GM21423 (cell line): ENCODE measurements around the gene USH1C.

Experiments
- ATAC-seq: cut with Tn5 transposase; IDR thresholded peaks from one replicate; pipeline ENCODE4 v1.9.1; 2021; ENCODE audit warnings: mild to moderate bottlenecking, moderate library complexity; ENCODE audit not compliant: unreplicated experiment

The USH1C gene

DNA sequence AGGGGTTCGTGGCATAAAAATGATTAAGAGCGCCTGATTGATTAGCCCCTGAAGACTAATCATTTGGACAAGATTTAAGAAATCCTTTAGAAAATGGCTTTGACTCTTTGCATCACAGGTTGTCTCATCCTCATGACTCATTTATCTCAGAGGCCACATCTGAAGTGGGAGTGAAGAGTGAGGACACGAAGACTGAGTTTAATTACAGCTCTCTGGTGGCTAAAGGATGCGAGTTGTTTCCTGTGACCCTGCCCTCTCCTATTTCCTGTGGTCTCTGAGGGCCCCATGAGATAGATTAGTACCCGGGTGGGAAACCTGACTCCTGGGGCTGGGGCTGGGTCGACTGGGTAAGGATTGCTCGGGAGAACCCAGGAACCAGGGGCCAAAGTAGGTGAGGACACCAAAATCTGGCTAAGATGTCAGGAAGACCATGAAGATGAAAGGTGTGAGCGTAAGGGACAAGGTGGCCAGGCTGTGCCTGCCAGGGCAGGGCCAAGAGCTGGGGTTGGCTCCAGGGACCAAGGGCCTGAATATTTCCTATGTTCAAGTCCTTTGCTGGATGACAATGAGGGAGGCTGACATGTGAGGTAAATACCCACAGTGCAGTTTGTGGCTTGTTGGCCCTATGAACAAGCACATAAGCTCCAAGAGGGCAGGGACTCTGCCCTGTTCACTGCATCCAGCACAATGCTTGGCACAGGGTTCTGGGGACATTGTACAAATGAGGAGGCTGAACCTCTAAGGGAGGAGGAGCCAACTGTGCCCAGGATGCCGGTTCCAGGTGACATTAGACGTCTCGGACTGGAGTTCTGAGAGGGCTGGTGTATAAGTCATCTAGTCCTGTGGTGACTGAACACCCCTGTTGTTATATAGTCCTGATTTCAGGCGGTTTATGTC lies 6.5 kb upstream of the USH1C start:
- ATAC-seq: no peak

DNA sequence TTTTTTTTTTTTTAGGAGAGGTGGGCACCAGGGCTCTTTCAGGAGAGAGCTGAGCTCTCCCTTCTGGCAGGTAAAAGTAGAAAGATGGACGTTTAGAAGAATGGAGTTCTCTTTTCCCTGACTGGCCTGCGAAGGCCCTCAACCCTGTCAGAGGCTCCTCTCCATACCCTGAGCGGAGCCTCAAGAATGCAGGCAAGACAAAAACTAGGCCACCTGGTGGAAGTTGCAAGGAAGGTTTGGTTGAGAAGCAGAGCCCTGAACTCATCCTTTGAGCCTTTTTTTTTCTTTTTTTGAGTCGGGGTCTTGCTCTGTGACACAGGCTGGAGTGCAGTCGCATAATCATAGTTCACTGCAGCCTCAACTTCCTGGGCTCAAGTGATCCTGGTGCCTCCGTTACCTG lies 4.2 kb upstream of the USH1C start:
- no peak for ATAC-seq

DNA sequence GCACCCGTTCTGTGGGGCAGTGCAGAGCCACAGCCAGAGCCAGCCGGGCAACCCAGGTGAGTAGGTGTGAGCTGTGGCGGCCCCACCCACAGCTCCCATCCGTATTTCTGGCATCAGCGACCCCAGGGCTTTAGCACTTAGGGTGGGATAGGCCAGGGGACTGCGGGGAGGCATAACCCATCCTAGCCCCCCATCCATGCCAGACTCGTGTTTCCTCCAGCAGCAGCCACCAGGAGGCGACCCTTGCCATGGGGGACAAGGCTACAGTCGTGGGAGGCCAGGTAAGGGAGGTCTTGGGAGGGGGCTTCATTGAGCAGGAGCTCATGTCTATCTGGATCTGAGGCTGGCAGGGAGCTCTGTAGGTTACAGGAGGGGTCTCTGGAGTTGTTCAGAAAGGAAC lies 3.7 kb upstream of the USH1C start:
- no peak for ATAC-seq

DNA sequence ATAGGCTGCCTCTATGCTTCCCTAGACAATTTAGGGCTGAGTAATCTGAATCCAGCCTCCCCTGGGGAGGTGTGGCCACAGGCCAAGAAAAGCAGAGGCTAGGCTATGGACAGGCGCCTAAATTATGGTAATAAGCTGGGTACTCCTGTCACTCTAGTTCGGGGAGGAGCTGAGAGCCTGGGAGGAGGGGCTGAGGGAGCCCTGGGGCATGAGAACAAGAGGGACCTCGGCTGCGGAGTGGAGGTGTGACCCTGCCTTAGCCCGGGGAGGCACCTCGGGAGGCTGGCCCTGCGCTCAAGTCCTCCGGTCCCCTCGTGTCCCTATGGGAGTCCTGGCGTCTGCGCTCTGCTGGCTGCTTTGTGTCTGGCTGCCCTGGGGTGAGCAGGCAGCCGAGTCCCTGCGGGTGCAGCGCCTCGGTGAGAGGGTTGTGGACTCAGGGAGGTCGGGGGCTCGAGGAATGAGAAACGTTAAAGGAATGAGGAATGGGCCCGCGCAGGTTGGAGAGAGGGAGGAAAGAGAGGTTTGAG lies 2.9 kb upstream of the USH1C start, which contains the start of gene OTOG:
Gene OTOG, plus strand, starts transcription at position 209 of the 527 bp plus-strand sequence. Its CDS starts 114 bp downstream, at position 323.
- ATAC-seq: no peak

DNA sequence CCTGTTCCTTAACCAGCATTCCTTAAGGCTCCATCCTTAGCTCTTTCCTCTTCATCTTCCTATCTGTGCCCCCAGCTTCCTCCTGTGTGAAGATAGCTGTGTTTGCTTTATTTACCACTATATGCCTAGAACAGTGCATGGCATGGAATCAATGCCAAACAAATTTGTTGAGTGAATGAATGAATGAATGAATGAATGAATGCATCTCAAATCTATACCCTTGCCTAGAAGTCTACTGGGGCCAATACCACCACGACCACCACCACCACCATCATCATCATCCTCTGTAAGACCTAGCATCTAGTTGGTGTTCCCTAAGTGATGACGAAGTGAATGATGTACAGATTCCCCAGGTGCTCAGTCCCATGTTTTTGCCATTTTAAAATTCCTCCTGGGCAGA lies 2.0 kb upstream of the USH1C start:
- ATAC-seq: no peak

DNA sequence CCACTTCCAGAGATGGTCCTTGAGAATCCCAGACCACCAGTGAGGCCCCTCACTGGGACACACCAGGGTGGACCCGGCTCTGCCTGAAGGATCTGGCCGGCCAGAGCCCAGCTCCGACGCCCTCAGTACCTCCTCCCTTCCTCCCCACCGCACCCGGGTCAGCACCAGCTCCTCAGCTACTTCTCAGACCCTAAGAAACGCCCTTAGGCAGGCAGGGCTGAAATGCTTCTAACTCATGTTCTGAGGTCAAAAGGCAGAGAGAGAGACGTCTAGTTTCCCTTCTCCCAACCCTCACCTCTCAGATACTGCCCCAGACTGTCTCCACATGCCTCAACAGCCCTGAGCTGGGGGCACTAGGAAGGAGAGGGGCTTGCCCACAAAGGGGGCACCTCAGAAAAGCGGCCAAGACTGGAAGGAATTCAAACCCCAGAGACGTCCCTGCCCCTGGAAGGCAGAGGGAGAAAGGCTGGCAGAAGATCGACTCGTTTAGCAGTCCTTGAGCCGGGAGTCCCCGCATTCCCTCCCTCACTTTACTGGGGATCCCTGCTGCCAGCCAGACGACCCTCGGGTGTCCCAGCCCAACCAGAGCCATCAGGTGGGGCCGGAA lies 539 bp downstream of the USH1C start:
- no peak for ATAC-seq

DNA sequence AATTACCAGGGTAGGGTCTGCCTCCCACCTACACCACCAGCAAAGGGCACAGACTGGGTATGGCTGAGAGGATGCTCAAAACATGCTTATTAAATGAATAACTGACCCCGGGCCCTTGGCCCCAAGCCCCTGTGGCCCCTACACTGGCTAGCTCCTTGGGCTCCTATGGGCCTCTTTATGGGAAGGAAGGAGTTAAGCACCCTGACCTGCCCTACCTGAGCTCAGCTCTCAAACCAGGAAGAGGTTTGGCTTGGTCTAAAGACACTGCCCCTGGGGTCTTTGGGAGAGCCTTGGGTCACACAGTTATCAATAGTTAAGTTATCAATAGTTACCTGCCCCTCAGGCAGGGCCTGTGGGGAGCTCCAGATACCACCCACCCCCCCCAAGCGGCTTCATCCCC lies 1.2 kb downstream of the USH1C start:
- no peak for ATAC-seq

DNA sequence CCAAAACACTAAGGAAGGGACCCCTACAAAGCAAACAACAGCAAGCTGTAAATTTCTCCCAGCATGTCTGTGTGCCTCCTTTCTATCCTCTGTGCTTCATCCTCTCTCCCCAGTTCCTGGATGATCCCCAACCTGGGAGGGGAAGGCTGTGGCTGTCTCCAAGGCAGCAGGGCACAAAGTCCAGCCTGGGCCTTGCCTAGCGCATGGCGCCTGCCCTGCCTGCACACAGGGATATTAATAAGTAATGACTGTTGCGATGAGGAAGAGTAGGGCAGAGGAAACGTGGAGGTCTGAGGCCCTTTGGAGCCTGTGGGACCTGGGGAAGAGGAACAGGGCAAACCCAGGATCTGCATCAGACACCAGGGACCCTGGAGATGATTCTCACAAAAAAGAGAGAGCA lies 2.0 kb downstream of the USH1C start:
- ATAC-seq: no peak

DNA sequence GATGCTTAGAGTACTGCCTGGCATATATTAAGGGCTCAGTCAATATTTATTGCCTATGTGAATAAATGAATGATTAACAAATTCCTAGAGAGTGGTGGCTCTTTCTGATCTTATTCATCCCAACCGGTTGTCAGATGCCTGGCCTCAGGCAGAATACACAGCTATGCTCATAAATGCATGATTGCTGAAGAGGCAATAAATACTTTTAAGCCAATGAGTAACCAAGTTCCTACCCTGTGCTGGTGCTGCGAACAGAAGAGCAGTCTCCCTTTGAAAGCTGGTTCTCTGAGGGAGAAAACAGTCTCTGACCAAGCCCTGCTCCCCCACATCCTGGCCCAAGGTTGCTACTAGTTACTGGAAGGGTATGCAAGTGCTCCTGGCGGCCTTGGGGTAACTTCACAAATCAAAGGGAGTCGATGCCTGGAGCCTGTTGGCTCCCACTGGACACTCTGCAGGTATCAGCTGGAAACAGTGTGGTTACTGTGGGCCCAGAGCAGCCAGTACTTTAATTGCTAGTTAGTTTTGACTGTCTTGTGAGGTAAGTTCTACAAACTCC lies 2.8 kb downstream of the USH1C start:
- ATAC-seq: no peak

DNA sequence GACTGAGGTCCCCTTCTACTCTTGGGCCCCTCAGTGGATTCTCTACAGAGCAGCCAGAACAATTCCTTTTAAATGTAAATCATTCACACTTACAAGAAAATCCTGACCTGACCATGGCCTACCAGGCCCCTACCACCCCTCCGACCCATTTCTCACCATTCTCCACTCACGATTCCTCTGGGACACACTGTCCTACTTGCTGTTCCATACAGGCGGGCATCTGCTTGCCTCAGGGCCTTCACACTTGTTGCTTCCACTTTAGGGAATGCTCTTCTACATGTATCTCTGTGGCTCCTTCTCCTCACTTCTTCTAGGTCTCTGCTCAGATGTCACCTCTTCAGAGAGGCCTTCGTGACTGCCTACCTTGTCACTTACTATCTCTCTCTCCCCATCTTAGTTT lies 3.4 kb downstream of the USH1C start:
- no peak for ATAC-seq

DNA sequence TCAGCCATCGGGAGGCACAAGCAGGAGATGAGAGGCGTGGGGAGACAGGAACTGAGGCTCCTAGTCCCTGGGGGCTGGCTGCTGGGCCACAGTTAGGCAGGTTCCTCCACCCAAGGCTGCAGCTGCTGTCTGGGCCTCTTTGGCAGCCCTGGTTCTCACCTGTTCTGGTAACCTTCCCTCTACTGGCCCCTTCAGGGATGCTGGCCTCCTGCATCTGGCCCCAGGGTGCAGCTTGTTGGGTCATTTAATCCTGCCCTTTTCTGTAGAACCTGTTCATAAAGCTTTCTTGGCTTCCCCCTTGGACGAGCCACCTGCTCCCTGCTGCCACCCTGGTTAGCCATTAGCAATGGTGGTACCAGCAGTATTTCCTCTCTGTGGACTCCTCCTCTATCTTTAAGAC lies 5.5 kb downstream of the USH1C start:
- no peak for ATAC-seq

DNA sequence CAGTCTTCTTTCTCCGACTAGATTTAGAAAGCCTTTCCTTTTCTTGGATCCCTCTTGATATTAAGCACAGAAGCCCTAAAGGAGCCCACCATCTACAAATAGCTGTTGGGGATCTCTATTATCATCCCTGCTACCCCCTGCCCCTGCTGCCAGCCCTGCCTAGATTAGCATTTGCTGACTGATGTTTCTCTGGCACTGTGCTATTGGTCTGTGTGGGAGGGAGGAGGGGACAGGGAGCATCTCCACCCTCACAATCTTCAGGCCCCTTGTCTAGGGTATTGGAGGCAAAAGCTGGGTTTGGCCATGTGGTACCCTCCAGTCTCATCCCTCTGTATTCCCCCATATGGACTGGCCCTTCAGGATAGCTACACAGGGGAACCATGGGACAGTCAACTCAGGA lies 6.2 kb downstream of the USH1C start:
- ATAC-seq: no peak

DNA sequence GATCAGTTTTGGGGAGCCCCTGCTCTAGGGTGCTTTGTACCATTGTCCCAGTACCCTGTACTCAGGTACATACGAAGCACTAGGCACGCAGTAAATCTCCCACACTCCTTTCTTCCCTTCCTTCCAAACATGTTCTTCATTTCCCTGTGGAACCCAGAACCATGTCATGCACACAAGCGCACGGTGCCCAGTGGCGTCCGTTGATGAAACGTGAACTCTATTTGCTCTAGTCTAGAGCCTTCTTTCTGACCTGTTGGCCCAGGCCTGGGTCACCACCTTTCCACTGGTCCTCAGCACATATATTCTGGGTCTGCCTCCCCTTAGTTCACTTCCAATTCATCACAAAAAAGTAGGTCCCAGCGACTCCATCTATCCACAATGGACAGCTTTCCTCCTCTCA lies 7.0 kb downstream of the USH1C start:
- ATAC-seq: no peak

DNA sequence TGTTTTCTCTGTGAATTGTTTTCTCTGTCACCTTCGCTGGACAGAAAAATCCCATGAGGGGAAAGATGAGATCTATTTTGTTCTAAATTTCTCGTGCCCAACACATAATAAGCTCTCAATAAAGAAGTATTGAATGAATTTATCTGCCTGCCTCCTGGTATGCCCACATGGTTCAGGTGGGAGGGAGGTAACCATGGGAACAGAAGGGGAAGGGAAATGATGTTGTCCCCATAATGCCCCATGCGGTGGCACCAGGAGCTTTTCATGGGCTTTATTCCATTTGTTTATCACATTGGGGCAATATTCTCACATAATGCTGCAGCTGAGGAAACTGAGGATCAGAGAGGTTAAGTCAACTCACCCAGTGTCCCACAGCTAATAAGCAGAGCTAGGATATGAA lies 8.7 kb downstream of the USH1C start:
- no peak for ATAC-seq

DNA sequence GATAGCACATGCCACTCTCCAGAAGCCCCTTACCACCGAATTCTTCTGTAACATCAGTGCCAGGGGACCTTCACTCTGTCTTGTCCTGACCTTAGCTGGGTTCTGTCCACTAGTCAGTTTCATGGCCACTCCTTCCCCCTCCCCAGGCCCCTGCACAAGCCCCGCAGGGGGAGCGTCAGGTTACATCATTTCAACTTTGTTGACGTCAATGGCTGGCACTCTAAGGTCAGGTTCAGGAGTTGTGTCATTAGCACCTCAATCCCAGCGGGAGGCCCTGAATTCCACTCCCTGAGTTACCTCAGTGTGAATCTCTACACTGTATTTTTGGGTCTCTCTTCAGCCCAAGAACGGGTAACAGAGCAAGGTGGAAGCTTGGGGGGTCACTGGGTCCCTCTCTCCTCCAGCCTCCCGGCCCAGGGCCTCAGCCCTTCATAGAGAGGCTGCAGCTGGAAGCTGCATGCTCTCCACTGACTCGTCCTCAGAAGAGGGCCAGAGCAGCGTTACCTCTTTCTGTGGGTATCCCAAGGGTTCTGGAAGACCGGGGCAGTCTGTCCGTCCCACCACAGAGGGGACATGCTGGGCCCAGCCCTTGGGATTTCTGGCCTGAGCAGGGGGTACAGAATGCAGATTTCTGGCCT lies 10.3 kb downstream of the USH1C start:
- ATAC-seq: no peak

DNA sequence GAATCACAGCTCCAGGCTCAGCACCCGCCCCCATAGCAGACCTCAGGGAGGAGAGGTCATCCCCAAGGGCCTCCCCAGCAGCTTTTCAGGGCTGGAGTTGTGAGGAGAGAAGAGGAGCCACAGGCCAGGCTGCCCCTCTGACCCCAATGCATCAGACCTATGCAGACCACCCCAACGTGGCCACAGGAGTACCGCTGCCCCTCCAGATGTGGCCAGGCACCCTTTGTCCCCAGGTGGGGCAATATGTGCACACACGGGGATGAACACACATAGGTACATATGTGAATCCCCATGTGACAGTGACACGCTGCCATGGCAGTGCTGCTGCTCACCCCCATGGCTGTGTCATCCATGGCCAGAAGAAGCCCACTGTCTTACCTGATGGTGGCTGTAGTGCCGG lies 10.9 kb downstream of the USH1C start:
- no peak for ATAC-seq

DNA sequence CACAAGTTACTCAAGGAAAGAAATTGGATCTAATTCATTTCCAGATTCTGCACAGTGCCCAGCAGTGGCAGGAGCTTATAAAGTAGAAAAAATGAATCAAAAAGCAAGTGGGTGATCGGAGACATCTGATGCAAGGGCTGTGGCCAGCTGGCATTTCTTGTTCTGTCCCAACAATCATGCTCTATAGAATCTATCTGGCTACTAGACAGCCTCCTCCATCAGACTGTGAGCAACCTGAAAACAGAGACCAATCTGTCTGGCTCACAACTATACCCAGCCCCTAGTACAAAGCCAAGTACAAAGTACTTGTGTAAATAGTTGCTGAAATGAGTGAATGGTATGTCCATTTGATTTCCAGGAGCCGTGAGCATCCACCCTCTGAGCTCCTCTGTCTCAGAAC lies 11.4 kb downstream of the USH1C start:
- ATAC-seq: no peak

DNA sequence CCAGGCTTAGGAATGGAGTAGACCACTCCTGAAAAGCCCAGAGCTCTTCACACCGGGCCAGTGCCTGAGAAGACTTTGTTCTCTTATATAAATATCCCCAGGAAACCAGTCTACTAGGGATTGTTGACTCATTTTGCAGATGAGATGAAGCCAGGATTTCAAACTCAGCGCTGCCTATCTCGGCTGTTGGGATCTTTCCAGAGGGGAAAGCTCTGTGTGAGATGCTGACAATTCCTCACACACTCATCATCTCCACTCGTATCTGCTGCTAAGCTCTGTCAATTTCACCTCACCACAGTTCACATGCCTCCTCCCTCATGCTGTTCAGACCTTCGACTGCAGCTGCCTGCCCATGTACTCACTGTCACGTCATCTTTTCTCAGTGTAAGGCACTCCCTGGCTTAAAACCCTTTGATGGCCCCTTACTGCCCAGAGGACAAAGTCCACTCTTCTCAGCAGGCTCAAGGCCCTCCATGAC lies 12.5 kb downstream of the USH1C start:
- ATAC-seq: no peak

DNA sequence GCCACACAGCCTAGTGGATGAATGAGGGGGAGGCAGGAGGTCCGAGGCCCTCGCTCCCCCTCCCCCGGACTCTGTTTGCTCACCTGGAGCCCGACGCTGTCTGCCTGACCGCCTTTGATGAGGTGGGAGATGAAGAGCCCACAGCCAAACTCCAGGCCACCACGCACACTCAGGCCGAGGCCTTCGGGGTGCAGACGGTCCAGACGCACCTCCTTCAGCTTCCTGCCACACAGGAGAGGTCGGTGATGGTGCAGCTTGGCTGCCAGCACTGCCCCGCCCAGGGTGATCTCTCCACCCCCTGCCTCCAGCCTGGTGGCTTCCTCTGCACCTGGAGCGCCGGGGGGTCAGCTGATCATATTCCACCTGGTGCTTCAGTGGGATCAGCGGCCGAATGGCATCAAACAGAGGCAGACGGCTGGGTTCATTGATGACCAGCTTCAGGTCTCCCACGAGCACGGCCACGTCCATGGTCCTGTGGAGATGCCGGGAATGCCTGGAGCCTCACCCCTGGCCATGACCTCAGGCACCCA lies 13.1 kb downstream of the USH1C start:
- ATAC-seq: no peak

DNA sequence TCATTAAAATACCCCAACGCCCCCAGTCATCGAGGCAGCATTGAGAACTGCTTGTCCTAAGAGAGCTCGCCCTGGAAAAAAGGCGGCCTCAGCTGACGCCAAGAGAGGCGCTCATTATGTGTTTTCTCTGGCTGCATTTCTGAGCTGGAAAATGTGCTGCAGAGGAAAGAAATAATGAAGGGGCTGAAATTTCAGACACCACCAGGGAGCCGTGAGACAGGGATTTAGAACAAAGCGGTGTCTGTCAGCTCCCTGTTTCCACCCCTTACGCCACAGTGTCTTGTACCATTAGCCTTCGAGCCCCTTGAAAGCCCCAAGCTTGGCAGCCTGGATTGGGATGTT lies 14.4 kb downstream of the USH1C start:
- ATAC-seq: no peak
